ENCODE data around the gene DIDO1. TPM values are rescaled to one million over a fixed set of nuclear protein-coding genes. Genes with fewer than 3 reads are reported as not detected.

DIDO1 gene
- total and polyA plus RNA-seq, 2 of the 13 experiments (the other 11 are each of a cell fraction or from before 2014, with no cell fraction given), result 75.0 to 75.1 TPM

DNA sequence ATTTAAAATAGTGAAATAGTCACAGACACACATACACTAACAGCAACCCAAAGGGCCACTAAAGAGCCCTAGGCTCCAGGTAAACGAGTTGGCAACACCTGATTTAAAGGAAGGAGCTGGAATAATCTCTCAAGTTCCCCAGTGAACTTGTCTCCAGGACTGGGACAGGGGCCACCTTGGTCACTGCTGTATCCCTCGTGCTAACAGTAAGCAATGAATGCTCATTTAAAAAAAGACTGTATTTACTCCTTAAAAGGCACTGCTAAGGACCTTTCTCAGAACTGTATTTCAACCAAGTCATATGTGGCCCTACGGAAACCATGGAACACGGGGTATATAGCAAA is 1.3 kb downstream of the DIDO1 start (continued):
- TF ChIP-seq, protein P1, sequence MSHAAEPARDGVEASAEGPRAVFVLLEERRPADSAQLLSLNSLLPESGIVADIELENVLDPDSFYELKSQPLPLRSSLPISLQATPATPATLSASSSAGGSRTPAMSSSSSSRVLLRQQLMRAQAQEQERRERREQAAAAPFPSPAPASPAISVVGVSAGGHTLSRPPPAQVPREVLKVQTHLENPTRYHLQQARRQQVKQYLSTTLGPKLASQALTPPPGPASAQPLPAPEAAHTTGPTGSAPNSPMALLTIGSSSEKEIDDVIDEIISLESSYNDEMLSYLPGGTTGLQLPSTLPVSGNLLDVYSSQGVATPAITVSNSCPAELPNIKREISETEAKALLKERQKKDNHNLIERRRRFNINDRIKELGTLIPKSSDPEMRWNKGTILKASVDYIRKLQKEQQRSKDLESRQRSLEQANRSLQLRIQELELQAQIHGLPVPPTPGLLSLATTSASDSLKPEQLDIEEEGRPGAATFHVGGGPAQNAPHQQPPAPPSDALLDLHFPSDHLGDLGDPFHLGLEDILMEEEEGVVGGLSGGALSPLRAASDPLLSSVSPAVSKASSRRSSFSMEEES (CRISPR knock-in tag; IDR thresholded peaks at IDR 0.05), result no peak
- TF ChIP-seq, protein P2, sequence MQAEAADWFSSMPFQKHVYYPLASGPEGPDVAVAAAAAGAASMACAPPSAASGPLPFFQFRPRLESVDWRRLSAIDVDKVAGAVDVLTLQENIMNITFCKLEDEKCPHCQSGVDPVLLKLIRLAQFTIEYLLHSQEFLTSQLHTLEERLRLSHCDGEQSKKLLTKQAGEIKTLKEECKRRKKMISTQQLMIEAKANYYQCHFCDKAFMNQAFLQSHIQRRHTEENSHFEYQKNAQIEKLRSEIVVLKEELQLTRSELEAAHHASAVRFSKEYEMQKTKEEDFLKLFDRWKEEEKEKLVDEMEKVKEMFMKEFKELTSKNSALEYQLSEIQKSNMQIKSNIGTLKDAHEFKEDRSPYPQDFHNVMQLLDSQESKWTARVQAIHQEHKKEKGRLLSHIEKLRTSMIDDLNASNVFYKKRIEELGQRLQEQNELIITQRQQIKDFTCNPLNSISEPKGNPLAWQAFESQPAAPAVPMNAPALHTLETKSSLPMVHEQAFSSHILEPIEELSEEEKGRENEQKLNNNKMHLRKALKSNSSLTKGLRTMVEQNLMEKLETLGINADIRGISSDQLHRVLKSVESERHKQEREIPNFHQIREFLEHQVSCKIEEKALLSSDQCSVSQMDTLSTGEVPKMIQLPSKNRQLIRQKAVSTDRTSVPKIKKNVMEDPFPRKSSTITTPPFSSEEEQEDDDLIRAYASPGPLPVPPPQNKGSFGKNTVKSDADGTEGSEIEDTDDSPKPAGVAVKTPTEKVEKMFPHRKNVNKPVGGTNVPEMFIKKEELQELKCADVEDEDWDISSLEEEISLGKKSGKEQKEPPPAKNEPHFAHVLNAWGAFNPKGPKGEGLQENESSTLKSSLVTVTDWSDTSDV (CRISPR knock-in tag; IDR thresholded peaks at IDR 0.05), result no peak
- TF ChIP-seq ATF1 (CRISPR knock-in tag; IDR thresholded peaks at IDR 0.05) (no peak), ZEB1 (IDR thresholded peaks at IDR 0.05; ENCODE audit: insufficient replicate concordance, low read depth) (no peak), EEA1 (CRISPR knock-in tag; IDR thresholded peaks at IDR 0.05; ENCODE audit: borderline replicate concordance) (no peak), ZNF776 (CRISPR knock-in tag; IDR thresholded peaks at IDR 0.05) (no peak), HDAC2 (CRISPR knock-in tag; IDR thresholded peaks at IDR 0.05) (no peak), NCOA2 (CRISPR knock-in tag; IDR thresholded peaks at IDR 0.05) (no peak), ZNF230 (CRISPR knock-in tag; IDR thresholded peaks at IDR 0.05) (0 out of 2 replicates have a peak, but pooled peaks have one; percentile 19), CREM (IDR thresholded peaks at IDR 0.05) (peak; percentile 20; the same call in 1 of the 2 replicates), CREM (CRISPR knock-in tag; IDR thresholded peaks at IDR 0.05) (no peak), GTF3A (CRISPR knock-in tag; conservative IDR thresholded peaks at IDR 0.05) (peak; percentile 78; the same call in 1 of the 2 replicates), SAP130 (CRISPR knock-in tag; IDR thresholded peaks at IDR 0.05; ENCODE audit: low read depth) (no peak; the same call in 1 of the 2 replicates), ZNF552 (CRISPR knock-in tag; IDR thresholded peaks at IDR 0.05; ENCODE audit: borderline replicate concordance) (no peak), ZIK1 (CRISPR knock-in tag; IDR thresholded peaks at IDR 0.05; ENCODE audit: borderline replicate concordance, low read depth) (no peak), SMAD3 (CRISPR knock-in tag; IDR thresholded peaks at IDR 0.05) (peak; percentile 1; the same call in 1 of the 2 replicates), SMYD3 (CRISPR knock-in tag; IDR thresholded peaks at IDR 0.05) (no peak), ZSCAN30 (CRISPR knock-in tag; IDR thresholded peaks at IDR 0.05) (0 out of 2 replicates have a peak, but pooled peaks have one; percentile 57)
- TF ChIP-seq, protein P3, sequence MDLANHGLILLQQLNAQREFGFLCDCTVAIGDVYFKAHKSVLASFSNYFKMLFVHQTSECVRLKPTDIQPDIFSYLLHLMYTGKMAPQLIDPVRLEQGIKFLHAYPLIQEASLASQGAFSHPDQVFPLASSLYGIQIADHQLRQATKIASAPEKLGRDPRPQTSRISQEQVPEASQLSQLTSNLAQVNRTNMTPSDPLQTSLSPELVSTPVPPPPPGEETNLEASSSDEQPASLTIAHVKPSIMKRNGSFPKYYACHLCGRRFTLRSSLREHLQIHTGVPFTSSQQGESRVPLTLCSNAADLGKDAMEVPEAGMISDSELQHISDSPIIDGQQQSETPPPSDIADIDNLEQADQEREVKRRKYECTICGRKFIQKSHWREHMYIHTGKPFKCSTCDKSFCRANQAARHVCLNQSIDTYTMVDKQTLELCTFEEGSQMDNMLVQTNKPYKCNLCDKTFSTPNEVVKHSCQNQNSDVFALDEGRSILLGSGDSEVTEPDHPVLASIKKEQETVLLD (CRISPR knock-in tag; IDR thresholded peaks at IDR 0.05; ENCODE audit: low read depth), result no peak
- TF ChIP-seq, protein P4, sequence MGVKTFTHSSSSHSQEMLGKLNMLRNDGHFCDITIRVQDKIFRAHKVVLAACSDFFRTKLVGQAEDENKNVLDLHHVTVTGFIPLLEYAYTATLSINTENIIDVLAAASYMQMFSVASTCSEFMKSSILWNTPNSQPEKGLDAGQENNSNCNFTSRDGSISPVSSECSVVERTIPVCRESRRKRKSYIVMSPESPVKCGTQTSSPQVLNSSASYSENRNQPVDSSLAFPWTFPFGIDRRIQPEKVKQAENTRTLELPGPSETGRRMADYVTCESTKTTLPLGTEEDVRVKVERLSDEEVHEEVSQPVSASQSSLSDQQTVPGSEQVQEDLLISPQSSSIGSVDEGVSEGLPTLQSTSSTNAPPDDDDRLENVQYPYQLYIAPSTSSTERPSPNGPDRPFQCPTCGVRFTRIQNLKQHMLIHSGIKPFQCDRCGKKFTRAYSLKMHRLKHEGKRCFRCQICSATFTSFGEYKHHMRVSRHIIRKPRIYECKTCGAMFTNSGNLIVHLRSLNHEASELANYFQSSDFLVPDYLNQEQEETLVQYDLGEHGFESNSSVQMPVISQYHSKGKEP (CRISPR knock-in tag; IDR thresholded peaks at IDR 0.05), result no peak
- TF ChIP-seq, protein P5, sequence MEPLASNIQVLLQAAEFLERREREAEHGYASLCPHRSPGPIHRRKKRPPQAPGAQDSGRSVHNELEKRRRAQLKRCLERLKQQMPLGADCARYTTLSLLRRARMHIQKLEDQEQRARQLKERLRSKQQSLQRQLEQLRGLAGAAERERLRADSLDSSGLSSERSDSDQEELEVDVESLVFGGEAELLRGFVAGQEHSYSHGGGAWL (CRISPR knock-in tag; IDR thresholded peaks at IDR 0.05), result no peak
- TF ChIP-seq, protein P6, sequence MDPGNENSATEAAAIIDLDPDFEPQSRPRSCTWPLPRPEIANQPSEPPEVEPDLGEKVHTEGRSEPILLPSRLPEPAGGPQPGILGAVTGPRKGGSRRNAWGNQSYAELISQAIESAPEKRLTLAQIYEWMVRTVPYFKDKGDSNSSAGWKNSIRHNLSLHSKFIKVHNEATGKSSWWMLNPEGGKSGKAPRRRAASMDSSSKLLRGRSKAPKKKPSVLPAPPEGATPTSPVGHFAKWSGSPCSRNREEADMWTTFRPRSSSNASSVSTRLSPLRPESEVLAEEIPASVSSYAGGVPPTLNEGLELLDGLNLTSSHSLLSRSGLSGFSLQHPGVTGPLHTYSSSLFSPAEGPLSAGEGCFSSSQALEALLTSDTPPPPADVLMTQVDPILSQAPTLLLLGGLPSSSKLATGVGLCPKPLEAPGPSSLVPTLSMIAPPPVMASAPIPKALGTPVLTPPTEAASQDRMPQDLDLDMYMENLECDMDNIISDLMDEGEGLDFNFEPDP (CRISPR knock-in tag; conservative IDR thresholded peaks at IDR 0.05), result 0 out of 2 replicates have a peak, but pooled peaks have one; percentile 83

Measured in HepG2 (cell line).